Choroid plexus epithelial cell (primary cell): ENCODE data around the gene FUZ.
"Not testable (repeated sequence)": the region's sequence is repeated elsewhere in the genome, so short reads cannot be mapped to it uniquely, and the experiment has no call there.

Experiments used
- DNase-seq: peaks from one replicate; pipeline ENCODE4 v3.0.0-alpha.2; 2010; ENCODE audit warnings: low read depth
- H3K4me3 ChIP-seq: 2 replicates; pipeline ENCODE4 v1.5.1; 2011; ENCODE audit warnings: low read depth, mild to moderate bottlenecking, control low read depth, low read length, moderate library complexity
- TF ChIP-seq, protein P1 (sequence below): conservative IDR thresholded peaks from 2 replicates; pipeline ENCODE4 v1.5.1; 2011; ENCODE audit warnings: low read depth, mild to moderate bottlenecking, control low read depth, inconsistent platforms, low read length, moderate library complexity

The FUZ gene

DNA sequence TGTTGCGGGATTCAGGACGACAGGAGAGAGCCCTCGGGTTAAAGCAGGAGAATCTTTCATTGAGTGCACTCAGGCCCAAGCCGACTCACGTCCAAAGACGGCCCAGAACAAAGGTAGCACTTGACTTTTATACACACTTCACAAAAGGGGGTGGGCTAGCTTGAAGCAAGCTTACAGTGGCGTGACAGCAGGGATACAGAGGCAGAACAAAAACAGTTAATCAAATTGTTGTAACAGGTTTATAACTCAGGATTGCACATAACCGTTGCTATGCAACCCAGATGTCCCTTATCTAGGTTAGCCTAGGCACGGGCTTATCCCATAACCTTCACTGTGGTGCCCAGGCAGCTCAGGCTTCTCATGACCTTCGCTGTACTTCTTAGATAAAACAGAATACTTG, 7.0 kb upstream of the FUZ start:
- TF ChIP-seq, protein P1, sequence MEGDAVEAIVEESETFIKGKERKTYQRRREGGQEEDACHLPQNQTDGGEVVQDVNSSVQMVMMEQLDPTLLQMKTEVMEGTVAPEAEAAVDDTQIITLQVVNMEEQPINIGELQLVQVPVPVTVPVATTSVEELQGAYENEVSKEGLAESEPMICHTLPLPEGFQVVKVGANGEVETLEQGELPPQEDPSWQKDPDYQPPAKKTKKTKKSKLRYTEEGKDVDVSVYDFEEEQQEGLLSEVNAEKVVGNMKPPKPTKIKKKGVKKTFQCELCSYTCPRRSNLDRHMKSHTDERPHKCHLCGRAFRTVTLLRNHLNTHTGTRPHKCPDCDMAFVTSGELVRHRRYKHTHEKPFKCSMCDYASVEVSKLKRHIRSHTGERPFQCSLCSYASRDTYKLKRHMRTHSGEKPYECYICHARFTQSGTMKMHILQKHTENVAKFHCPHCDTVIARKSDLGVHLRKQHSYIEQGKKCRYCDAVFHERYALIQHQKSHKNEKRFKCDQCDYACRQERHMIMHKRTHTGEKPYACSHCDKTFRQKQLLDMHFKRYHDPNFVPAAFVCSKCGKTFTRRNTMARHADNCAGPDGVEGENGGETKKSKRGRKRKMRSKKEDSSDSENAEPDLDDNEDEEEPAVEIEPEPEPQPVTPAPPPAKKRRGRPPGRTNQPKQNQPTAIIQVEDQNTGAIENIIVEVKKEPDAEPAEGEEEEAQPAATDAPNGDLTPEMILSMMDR: no peak
- no peak overlapping the region for H3K4me3 ChIP-seq
- no peak for DNase-seq

DNA sequence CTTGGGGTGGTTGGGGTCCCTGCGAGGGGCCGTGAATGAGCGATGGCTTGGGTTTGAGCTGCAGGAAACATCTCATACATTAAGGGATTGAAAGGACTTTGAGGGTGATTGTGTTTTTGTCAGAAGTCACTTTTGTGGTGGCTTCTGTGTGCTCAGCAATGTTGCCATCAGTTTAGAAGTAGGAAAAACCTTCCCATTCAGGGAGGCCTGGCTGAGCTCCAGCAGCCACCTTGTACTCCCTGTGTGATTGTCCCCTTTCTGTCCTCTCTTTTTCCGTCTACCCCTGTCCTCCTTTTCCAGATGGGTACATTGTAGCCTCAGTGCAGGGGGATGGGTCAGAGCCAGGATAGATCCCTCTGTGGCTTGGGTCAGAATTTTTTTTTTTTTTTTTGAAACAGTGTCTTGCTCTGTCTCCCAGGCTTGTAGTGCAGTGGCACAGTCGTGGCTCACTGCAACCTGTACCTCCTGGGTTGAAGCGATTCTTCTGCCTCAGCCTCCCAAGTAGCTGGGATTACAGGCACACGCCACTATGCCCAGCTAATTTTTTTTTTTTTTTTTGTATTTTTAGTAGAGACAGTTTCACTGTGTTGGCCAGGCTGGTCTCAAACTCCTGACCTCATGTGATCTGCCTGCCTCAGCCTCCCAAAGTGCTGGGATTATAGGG, 6.5 kb upstream of the FUZ start:
- DNase-seq: not testable (repeated sequence)
- peak overlapping the region; percentile 94 for H3K4me3 ChIP-seq

DNA sequence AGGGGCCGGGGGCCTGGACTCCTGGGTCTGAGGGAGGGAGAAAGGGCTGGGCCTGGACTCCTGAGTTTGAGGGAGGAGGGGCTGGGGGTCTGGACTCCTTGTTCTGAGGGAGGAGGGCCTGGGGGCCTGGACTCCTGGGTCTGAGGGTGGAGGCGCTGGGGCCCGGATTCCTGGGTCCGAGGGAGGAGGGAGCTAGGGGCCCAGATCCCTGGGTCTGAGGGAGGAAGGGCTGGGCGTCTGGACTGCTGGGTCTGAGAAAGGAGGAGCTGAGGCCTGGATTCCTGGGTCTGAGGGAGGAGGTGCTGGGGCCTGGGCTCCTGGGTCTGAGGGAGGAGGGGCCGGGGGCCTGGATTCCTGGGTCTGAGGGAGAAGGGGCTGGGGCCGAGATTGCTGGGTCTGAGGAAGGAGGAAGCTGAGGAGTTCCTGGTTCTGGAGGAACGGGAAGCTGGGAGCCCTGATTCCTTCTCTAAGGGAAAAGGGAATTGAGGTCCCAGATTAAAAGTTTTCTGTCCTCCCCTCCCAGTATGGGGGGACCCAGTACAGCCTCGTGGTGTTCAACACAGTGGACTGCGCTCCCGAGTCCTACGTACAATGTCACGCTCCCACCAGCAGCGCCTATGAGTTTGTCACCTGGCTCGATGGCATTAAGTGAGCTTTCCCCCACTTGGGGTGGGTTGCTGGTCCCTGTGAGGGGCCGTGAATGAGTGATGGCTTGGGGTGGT, 5.7 kb upstream of the FUZ start:
- DNase-seq: no peak
- H3K4me3 ChIP-seq: peak overlapping the region; percentile 94
- TF ChIP-seq, protein P1: no peak

DNA sequence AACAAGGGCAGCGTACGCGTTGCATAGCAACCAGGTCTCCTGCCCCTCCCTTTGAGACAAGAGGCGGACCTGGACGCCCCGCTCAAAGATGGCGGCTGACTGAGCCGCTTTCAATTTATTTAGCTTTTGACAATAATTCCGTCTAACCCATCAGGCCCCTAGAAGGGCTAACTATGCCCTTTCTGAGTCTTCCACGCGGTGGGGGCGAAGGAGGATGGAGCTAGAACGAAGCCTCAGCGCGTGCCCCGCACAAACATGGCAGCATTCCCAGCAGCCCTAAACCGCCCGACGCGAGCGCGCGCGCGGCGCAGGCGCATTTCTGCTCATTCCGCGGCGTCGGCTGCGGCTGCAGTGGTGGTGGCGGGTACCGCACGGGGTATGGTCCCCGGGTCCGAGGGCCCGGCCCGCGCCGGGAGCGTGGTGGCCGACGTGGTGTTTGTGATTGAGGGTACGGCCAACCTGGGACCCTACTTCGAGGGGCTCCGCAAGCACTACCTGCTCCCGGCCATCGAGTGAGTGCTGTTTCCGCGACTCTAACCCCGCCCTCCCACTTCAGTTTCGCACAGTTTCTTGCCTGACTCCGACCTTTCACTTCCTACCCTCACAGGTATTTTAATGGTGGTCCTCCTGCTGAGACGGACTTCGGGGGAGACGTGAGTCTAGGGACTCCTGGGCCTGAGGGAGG, 5.0 kb upstream of the FUZ start, which contains the start of gene MED25:
TSS of gene MED25 (plus strand) at position 326 of the 685 bp plus-strand sequence. CDS start at position 379, 53 bp downstream.
- DNase-seq: peak; percentile 84
- TF ChIP-seq, protein P1: no peak
- H3K4me3 ChIP-seq: peak within 1 kb of the TSS; percentile 94

DNA sequence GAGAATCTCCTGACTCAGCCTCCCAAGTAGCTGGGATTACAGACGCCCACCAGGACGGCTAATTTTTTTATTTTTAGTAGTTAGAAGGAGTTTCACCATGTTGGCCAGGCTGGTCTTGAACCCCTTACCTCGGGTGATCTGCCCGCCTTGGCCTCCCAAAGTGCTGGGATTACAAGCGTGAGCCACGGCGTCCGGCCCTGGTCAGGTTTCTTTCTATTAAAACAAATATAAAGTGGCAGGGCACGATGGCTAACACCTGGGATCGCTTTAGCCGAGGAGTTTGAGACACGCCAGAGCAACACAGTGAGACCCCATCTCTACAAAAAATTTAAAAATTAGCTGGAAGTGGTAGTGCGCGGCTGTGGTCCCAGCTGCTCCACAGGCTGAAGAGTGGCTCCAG, 3.5 kb upstream of the FUZ start:
- no peak for DNase-seq
- TF ChIP-seq, protein P1: no peak
- no peak overlapping the region for H3K4me3 ChIP-seq

DNA sequence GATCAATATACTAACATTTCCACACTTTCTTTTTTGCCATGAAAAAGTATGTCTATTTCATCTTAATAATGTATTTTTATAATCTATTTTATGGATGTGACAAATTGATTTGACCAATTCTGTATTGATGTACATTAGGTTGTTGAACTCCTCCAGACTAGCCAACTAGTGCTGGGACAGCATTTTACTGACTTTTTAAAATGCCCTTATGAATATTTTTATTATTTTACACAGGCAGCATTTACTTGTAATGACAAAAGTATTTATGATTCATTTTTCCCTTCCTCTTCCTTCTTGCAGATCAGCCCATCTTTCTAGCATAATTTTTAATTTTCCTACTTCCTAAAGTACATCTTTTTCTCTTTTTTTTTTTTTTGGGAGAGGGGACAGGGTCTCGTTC, 918 bp upstream of the FUZ start:
- TF ChIP-seq, protein P1: no peak

DNA sequence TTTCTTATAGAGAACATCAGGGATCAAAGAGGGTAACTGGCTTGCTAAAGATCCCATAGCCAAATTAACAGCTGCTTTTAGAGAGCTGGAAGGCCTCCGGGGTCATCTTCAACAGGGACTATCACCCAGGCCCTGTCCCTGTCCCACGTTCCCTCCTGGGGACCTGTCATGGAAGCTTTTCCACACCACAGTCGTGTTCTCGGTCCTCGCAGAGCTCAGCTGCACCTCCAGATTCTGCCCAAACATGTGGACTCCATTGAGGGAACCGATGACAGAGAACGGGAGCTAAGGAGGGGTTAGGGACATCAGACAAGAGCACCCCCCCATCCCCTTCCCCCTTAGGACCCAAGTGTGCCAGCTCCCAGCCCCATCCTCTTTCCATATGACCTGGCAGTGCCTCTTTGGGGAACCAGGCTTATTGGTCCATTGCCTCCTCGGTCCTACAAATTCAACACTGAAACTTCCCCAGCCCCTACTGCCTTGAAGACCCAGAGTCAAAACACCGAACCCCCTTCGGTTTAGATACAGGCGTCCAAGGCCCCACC, 568 bp downstream of the FUZ start:
- TF ChIP-seq, protein P1: no peak
- DNase-seq: no peak
- H3K4me3 ChIP-seq: peak overlapping the region; percentile 76

More for the DNA sequence above, 918 bp upstream of the FUZ start:
- no peak for DNase-seq
- H3K4me3 ChIP-seq: peak overlapping the region; percentile 76
